LHCN-M2 (cell line): ENCODE data around the gene TELO2. TPM values are rescaled to one million over a fixed set of nuclear protein-coding genes. Genes with fewer than 3 reads are reported as not detected.

Source experiments
- DNase-seq: peaks from one replicate; pipeline ENCODE4 v3.0.0-alpha.2; 2012; ENCODE audit warnings: low read depth
- total RNA-seq: library from RNA; depleted of rRNA; stranded (reverse); fragments of >200 nt; gene quantifications from 2 replicates; pipeline ENCODE4 v1.2.3, GENCODE V29; 2014; rRNA removed

Gene TELO2
- total RNA-seq, 1 experiment from 2014 or later = 30.3 TPM

DNA sequence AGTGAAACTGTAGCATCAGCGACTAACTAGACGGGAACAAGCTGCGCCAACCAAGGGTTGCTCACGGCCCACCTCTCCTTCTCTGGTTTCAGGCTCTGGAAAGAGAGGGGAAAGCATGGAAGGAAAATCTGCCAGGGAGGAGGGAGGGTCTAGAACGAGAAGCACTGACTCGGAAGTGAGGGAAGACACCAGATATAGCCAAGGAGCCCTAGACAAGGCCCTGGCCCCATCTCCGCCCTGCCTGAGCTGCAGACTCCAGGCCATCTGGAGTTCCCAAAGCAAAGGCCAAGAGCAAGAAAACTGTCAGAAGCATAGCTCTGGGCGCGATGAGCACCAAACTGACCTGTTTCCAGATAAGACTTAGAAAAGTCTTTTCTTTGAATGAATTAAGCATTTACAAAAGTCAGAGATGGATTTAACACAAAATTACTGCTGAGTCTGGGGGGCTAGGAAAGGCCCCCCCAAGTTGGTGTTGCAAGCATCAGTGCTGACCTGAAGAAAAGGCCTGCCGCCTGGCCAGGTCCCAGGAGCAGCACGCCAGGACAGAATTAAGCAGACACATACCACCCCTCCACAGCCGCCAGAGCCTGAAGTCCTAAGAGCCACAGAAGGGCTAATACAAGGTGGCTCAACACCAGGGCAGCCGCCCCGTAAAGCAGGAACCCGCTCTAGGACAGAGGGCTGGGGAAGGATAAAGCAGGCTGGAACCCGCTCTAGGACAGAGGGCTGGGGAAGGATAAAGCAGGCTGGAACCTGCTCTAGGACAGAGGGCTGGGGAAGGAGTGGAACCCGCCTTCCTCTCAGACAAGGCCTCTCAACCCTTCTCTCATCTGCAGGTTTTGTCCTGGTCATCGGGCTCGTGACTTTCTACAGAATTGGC is 61.0 kb downstream of the TELO2 start:
- DNase-seq = no peak

DNA sequence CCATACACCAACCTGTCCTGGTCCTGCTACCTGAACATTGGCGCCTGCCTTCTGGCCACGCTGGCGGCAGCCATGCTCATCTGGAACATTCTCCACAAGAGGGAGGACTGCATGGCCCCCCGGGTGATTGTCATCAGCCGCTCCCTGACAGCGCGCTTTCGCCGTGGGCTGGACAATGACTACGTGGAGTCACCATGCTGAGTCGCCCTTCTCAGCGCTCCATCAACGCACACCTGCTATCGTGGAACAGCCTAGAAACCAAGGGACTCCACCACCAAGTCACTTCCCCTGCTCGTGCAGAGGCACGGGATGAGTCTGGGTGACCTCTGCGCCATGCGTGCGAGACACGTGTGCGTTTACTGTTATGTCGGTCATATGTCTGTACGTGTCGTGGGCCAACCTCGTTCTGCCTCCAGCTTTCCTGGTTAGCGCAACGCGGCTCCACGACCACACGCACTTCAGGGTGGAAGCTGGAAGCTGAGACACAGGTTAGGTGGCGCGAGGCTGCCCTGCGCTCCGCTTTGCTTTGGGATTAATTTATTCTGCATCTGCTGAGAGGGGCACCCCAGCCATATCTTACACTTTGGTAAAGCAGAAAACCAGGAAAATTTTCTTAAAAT is 61.8 kb downstream of the TELO2 start:
- DNase-seq = no peak

DNA sequence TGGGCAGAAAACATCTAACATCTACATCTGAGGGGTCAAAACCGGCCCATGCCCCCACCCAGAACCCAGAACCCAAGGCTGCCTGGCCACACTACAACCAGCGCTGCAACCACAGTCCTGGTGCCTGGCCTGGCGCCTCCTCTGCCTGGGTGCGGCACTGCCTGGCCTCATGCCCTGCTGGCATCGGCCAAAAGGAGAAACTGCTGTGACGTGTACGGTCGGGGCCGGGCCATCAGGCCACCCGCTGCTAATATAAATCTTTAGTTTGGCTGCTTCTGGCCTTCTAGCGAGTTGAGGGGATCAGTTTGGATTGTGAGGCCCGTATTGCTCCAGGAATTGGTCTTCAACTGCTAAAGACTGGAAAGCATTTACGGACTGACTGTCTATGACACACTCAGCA is 63.1 kb downstream of the TELO2 start:
- DNase-seq = no peak

DNA sequence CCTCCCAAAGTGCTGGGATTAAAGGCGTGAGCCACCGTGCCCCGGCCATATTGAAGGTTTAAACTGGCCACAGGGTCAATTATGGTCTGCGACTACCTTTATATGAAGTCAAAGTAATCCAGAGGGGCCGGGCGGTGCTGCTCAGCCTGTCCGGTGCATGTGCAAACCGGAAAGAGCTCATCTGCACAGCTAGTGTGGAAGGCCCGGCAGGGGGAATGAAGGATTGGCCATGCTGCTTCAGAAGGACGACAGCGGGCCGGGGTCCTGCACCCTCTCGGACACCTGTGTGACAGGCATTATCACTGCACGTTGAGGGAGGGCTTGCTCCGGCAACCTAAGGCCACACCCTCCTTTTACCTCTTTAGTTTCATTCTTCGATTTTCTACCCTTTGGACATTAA is 63.9 kb downstream of the TELO2 start:
- DNase-seq = no peak

DNA sequence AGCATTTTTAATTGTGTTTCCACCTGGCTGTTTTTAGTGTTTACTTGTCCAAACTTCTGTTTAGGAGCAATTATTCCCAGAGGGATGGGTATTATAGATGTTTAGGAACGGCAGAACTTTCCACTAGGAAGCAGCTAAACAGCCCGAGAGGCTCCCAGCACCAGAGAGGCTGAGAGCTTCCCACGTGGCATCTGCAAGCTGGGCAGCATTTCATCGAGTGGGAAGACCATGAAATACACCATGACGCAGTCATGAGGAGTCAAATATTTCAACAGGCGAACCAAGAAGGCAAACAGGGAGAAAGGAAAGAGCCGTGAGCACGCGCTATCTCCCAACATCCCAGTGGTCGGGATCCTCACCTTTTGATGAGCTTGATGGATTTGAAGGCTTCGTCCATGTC is 64.4 kb downstream of the TELO2 start:
- DNase-seq = no peak

DNA sequence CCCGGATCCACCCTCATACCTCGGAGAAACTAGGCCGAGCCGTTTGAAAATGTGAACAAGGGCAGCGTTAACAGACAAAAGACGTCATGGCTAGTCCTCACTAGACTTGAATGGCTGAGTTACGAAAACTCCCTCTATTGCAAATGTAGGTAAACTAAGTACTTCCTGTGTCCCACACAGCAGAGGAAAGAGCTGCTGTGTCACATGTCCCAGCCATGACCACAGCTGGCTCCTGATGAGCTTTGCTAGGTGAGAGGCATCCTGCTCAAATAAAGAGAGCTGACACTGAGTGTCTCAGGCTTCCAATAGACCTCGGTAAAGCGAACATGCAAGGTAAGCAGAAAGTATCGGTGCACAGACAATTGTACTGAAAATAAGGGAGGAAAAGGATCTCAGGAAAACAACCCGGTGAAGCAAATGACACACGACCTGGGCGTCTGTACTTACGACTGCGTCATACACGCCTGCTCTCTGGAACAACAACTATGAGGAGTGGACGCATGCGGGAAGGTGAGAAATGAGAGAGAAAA is 66.4 kb downstream of the TELO2 start:
- DNase-seq = no peak

Other genes starting within 250 kb of the TELO2 start
- gene TPSD1, start 237.3 kb upstream of the TELO2 start, total RNA-seq = not detected in 2 replicates
- gene UBE2I, start 183.7 kb upstream of the TELO2 start, total RNA-seq = 49.2 and 78.2 TPM in 2 replicates
- gene BAIAP3, start 159.7 kb upstream of the TELO2 start, total RNA-seq = 0.46 and 0.51 TPM in 2 replicates
- gene TSR3, start 141.5 kb upstream of the TELO2 start, total RNA-seq = 114 and 124 TPM in 2 replicates
- 46.4 and 54.4 TPM in 2 replicates for gene GNPTG, start 141.4 kb upstream of the TELO2 start, total RNA-seq
- 14.6 and 23.7 TPM in 2 replicates for gene UNKL, start 78.7 kb upstream of the TELO2 start, total RNA-seq
- gene UQCC4, start 72.6 kb upstream of the TELO2 start, total RNA-seq = 13.2 and 17.2 TPM in 2 replicates
- gene PERCC1, start 62.3 kb upstream of the TELO2 start, total RNA-seq = not detected in 2 replicates
- 0.06 TPM in 2 replicates for gene CCDC154, start 48.8 kb upstream of the TELO2 start, total RNA-seq
- 42.8 and 55.6 TPM in 2 replicates for gene CLCN7, start 18.3 kb upstream of the TELO2 start, total RNA-seq
- gene PTX4, start 4.4 kb upstream of the TELO2 start, total RNA-seq = not detected in 2 replicates
- gene TMEM204, start 40.3 kb downstream of the TELO2 start, total RNA-seq = not detected in 2 replicates
- gene IFT140, start 118.7 kb downstream of the TELO2 start, total RNA-seq = 9.9 and 18.3 TPM in 2 replicates
- gene CRAMP1, start 119.0 kb downstream of the TELO2 start, total RNA-seq = 6.9 and 7.9 TPM in 2 replicates
- gene JPT2, start 184.9 kb downstream of the TELO2 start, total RNA-seq = 59.1 and 62.8 TPM in 2 replicates
- 45.9 and 55.4 TPM in 2 replicates for gene MAPK8IP3, start 212.8 kb downstream of the TELO2 start, total RNA-seq